DOHH2 (cell line): ENCODE data around the gene ETFRF1.

Experiments used
- H3F3A ChIP-seq: fragments of 200-600 bp; sonication (generic), shearing (Covaris generic); 2 replicates; pipeline ENCODE4 v1.6.0; 2016; ENCODE audit warnings: antibody characterized with exemption, mild to moderate bottlenecking; ENCODE audit not compliant: control insufficient read depth, insufficient read depth
- H3K27ac ChIP-seq: fragments of 200-600 bp; sonication (generic); 2 replicates; pipeline ENCODE4 v1.5.1; 2014; ENCODE audit warnings: low read depth, mild to moderate bottlenecking, low read length, moderate library complexity
- H3K27me3 ChIP-seq: fragments of 200-600 bp; sonication (generic); 2 replicates; pipeline ENCODE4 v1.6.1; 2014; ENCODE audit warnings: mild to moderate bottlenecking, low read length, mixed read lengths; ENCODE audit not compliant: control insufficient read depth
- H3K36me3 ChIP-seq: fragments of 200-600 bp; sonication (generic); 2 replicates; pipeline ENCODE4 v1.6.1; 2014; ENCODE audit warnings: mild to moderate bottlenecking, low read length, moderate library complexity, mixed read lengths; ENCODE audit not compliant: control insufficient read depth
- H3K4me1 ChIP-seq: fragments of 200-600 bp; sonication (generic); 2 replicates; pipeline ENCODE4 v1.6.1; 2014; ENCODE audit warnings: mild to moderate bottlenecking, low read length, mixed read lengths; ENCODE audit not compliant: control insufficient read depth
- H3K4me2 ChIP-seq: fragments of 200-600 bp; sonication (generic); 2 replicates; pipeline ENCODE4 v1.6.0; 2014; ENCODE audit warnings: mild to moderate bottlenecking, low read length, moderate library complexity
- H3K4me3 ChIP-seq: fragments of 200-600 bp; sonication (generic); 2 replicates; pipeline ENCODE4 v1.5.1; 2014; ENCODE audit warnings: mild to moderate bottlenecking, low read length, mixed read lengths
- H3K79me2 ChIP-seq: fragments of 200-600 bp; sonication (generic); 2 replicates; pipeline ENCODE4 v1.6.1; 2014; ENCODE audit warnings: mild to moderate bottlenecking, low read length, mixed read lengths; ENCODE audit not compliant: control insufficient read depth
- H3K9me2 ChIP-seq: fragments of 200-600 bp; sonication (generic); replicated peaks from 2 replicates; pipeline ENCODE4 v1.6.1; 2014; ENCODE audit warnings: mild to moderate bottlenecking, low read length, mixed read lengths; ENCODE audit not compliant: control insufficient read depth
- H3K9me3 ChIP-seq: fragments of 200-600 bp; sonication (generic); 2 replicates; pipeline ENCODE4 v1.6.1; 2014; ENCODE audit warnings: antibody characterized with exemption, low read length, mixed read lengths; ENCODE audit not compliant: control insufficient read depth, insufficient read depth
- H4K20me1 ChIP-seq: fragments of 200-600 bp; sonication (generic); 2 replicates; pipeline ENCODE4 v1.6.0; 2014; ENCODE audit warnings: low read depth, mild to moderate bottlenecking, antibody characterized with exemption, low read length, moderate library complexity; ENCODE audit not compliant: control insufficient read depth, insufficient read depth
- CTCF ChIP-seq: fragments of 200-600 bp; sonication (generic); IDR thresholded peaks from one replicate; pipeline ENCODE4 v1.5.1; 2014; ENCODE audit warnings: antibody characterized with exemption, mild to moderate bottlenecking, low read depth, low read length; ENCODE audit not compliant: poor library complexity, severe bottlenecking
- EZH2phosphoT487 ChIP-seq: fragments of 200-600 bp; sonication (generic); IDR thresholded peaks from 2 replicates; pipeline ENCODE4 v1.6.1; 2017; ENCODE audit warnings: borderline replicate concordance, mild to moderate bottlenecking, antibody characterized with exemption, low read length, moderate library complexity, mixed read lengths

ETFRF1 gene

GRCh38 chr12:25213338-25213737 lies 18.3 kb downstream of the ETFRF1 start:
- Histone ChIP-seq H4K20me1 (no peaks in the 10 kb centered on the region), H3F3A (peaks cover 8% of the 10 kb centered on the region; the same call in 1 of the 2 replicates), H3K4me1 (no peaks in the 10 kb centered on the region), H3K4me3 (no peak overlapping the region), H3K27ac (no peak overlapping the region), H3K9me2 (no peaks in the 10 kb centered on the region), H3K27me3 (no peaks in the 10 kb centered on the region), H3K36me3 (peaks cover 14% of the 10 kb centered on the region), H3K79me2 (no peaks in the 10 kb centered on the region), H3K4me2 (no peak overlapping the region), H3K9me3 (no peaks in the 10 kb centered on the region)
- TF ChIP-seq CTCF = no peak

GRCh38 chr12:25236190-25236589 lies 41.2 kb downstream of the ETFRF1 start:
- Histone ChIP-seq H3K4me1 (no peaks in the 10 kb centered on the region; the same call in 1 of the 2 replicates), H3K9me2 (no peaks in the 10 kb centered on the region), H3K4me3 (no peak overlapping the region), H3K27ac (no peak overlapping the region), H3K9me3 (no peaks in the 10 kb centered on the region), H3K79me2 (peaks cover 30% of the 10 kb centered on the region), H3K4me2 (no peak overlapping the region), H3F3A (peaks cover 5% of the 10 kb centered on the region; the same call in 1 of the 2 replicates), H4K20me1 (peaks cover 4% of the 10 kb centered on the region; the same call in 1 of the 2 replicates), H3K27me3 (no peaks in the 10 kb centered on the region), H3K36me3 (peaks cover 45% of the 10 kb centered on the region)
- TF ChIP-seq EZH2phosphoT487 (no peak), CTCF (no peak)

- no peak overlapping the region for H3K27ac ChIP-seq
Observed at GRCh38 chr12:25236626-25237025, 41.6 kb downstream of the ETFRF1 start.

More at GRCh38 chr12:25236626-25237025, 41.6 kb downstream of the ETFRF1 start:
- no peak overlapping the region for H3K4me2 ChIP-seq
- TF ChIP-seq EZH2phosphoT487 (no peak), CTCF (no peak)
- no peaks in the 10 kb centered on the region for H3K9me3 ChIP-seq
- peaks cover 47% of the 10 kb centered on the region for H3K36me3 ChIP-seq
- no peaks in the 10 kb centered on the region for H3K9me2 ChIP-seq
- no peak overlapping the region for H3K4me3 ChIP-seq
- H3K79me2 ChIP-seq = peaks cover 30% of the 10 kb centered on the region
- H3K4me1 ChIP-seq = peaks cover 4% of the 10 kb centered on the region
- peaks cover 9% of the 10 kb centered on the region; the same call in 1 of the 2 replicates for H3F3A ChIP-seq
- H4K20me1 ChIP-seq = peaks cover 4% of the 10 kb centered on the region; the same call in 1 of the 2 replicates
- H3K27me3 ChIP-seq = no peaks in the 10 kb centered on the region
